Measurements from ENCODE around the gene ENGASE.

ENGASE gene

DNA sequence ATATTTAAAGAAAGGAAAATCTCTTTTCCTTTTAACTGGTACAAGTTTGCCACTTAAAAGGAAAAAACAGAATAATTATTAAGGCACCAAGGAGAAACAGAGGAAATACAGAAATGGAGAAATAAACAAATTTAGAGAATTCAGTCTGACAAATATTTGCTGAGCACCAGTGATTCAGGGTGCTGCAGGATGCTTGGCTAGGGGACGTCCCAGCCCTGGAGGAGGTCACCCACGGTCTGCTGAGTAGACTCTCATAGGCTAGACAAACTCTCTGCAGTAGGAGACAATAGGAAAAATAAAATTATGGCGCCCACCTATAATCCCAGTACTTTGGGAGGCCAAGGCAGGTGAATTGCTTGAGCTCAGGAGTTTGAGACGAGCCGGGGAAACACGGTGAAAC is 34.7 kb upstream of the ENGASE start:
- DNase-seq = peak; percentile 42 to 62

DNA sequence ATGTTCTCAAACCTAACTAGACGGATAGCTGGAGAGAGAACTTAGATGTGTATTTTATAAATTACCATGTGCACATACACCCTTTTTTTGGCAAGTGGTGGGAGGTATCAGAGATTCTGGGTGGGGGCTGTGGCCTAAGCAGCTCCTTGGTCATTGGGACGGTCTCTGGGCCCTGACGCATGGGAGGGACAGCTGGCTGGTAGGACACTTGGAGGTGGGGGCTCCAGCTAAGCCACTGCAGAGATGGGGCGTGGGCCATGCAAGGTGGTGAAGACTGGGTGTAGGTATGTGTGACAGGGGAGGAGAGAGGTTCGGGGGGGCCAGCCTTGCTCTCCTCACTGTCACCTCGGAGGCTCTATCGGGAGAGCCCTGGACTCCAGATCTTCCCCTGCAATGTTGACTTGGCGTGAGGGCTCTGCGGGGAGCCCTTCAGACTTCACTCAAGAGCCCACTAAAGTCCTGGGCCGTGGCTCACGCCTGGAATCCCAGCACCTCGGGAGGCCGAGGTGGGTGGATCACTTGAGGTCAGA is 33.5 kb upstream of the ENGASE start:
- no peak for DNase-seq

DNA sequence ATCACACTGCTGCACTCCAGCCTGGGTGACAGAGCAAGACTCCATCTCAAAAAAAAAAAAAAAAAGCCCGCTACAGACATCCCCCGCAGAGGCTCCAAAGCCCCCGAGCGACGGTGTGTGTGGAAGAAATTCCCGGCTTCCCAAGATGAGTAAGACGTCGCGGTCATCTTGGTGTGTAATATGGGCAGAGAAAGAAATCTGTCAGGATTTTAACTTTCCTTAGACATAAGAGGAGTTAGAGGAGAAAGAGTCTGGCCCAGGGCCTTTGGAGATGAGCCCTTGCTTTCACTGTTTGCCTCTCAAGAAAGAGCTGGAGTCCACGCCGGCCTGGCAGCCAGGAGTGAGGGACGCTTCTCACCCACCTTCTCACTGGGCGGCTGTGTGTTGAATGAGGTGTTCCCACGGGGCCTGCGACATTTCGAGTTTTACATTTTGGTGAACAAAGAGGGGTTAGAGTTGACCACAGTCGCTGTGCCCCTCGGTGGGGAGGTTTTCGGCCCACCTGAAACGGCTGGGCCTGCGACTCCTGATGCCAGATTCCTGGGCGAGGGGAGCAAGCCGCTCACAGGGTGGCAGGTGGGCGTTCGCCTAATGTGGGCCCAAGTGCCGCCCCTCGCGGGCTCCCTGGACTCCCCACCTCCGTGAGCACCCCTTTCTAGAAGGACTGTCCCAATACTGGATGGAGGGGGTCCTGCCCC is 32.8 kb upstream of the ENGASE start:
- no peak for DNase-seq

DNA sequence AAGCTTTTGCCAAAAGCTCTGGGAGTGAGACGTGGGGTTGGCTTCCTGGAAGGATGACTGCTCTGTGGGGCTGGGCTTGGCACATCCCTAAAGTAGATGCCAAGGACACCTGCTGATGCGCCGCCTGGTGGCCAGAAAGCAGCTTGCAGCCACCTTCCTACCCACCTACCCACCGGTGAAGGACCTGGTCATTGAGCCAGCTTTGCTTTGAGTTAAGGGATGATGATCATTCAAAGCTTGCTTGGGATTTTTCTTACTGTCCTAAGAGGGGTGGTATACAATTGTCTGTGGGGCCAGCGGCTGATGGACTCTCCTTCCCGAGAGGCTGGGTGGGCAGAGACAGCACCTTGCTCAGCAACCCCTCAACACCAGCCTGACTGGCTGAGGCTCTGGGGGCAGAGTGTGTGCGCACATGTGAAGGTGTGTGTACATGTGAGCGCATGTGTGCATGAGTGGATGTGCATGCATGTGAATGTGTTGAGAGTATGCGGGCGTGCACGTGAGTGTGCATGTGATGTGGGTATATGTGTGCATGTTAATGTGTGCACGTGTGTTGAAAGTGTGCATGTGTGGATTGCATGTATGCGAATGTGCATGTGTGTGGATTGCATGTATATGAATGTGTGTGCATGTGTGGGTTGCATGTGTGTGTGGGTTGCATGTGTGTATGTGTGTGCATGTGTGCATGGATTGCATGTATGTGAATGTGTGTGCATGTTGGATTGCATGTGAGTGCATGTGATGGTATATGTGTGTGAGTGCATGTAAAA is 32.0 kb upstream of the ENGASE start:
- peak; percentile 49 to 81 for DNase-seq

DNA sequence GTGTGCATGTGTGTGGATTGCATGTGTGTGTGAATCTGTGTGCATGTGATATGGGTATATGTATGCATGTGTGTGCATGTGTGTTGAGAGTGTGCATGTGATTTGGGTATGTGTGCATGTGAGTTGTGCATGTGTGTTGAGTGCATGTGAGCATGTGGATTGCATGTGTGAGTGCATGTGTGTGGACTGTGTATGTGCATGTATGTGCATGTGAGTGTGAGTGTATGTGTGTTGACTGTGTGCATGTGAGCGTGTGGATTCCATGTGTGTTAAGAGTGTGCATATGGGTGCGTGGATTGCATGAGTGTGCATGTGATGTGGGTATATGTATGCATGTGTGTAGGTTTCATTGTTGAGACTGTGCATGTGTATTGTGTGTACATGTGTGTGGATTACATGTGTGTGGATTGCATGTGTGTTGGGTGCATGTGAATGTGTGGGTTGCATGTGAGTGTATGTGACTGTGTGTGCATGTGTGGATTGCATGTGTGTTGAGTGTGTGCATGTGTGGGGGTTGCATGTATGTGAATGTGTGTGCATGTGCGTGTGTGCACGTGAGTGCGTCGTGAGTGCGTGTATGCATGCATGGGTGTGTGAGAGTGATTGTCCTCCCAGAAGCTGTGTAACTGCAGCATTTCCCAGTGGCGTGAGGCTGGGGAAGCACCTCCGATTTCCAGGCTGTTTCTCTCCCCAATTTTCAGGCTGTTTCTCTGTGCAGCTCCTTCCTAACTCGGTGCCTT is 31.3 kb upstream of the ENGASE start:
- DNase-seq = no peak

DNA sequence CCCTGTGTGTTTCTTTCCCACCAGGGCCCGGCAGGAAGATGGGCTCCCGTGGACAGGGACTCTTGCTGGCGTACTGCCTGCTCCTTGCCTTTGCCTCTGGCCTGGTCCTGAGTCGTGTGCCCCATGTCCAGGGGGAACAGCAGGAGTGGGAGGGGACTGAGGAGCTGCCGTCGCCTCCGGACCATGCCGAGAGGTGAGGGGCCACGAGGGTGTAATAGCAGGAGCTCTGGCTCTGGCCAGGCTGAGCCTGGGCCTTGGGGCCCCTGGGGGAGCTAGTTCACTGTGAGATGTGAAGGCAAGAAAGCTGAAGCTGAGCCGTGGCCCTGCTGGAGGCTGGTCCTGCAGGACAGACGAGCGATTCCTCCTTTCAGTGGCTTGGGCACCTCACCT is 30.7 kb upstream of the ENGASE start:
- no peak for DNase-seq

DNA sequence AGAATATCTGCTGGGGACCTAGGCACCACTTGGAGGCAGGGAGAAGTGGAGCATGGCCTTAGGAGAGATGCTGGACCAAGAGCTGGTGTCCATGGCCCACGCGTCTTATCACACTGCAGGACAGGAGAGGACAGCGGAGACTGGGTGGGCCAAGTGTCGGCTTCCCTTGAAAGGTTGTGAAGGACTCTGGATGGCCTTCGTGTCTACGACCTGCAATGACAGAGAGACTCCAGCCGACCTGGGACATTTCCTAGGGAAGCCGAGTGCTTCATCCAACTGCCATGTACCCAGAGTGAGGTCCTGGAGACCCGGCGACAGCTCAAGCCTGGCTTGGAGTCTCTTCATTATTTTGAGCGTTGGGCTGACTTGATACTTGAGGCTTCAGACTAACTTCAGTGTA is 30.2 kb upstream of the ENGASE start:
- no peak for DNase-seq

DNA sequence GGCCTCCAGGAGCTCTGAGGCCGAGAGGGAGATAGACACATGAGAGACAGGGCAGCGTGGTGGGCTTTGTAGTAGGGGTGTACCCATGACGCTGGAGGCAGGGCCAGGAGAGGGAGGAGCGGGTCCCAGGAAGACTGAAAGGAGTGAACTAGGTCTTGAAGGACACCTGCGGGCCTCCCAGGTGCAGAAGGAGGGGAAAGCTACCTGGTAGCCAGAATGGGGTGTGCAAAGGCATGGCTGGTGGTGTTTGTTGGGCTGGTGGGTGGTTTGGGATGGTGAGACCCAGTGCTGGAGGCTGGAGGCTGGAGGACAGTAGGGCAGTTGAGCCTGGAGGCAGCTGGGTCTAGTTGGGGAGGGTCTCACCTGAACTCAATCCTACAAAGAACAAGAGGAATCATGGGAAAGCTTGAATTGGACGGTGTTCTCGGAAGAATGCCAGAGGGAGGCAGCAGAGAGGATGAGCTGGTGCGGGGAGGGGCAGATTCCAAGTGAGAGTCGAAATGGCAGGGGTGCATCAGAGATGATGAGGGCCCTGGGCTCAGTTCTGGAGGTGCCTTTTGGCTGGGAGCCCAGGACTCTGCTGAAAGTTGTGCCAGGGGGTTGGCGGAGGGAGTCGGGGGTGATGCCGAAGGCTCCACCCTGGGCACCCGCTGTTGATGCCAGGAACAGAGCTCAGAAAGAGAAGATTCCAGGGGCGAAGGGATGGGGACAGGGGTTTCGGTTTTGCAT is 29.5 kb upstream of the ENGASE start:
- no peak for DNase-seq

DNA sequence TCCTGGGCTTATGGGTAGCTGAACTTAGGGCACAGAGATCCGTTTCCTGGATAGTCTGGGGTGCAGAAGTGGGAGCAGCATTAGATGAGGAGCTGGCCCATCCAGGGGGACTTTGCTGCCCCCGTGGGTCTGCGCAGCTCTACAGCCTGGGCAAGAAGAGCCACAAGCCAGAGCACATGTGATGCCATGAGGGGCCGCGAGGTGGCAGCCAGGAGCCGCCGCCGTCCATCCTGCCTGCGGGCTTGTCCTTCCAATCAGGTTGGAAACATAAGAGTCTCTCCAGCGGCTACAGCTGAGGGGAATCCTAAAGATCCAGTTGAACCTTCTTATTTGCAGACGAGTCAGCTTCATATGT is 28.8 kb upstream of the ENGASE start:
- peak; percentile 52 to 87 for DNase-seq

DNA sequence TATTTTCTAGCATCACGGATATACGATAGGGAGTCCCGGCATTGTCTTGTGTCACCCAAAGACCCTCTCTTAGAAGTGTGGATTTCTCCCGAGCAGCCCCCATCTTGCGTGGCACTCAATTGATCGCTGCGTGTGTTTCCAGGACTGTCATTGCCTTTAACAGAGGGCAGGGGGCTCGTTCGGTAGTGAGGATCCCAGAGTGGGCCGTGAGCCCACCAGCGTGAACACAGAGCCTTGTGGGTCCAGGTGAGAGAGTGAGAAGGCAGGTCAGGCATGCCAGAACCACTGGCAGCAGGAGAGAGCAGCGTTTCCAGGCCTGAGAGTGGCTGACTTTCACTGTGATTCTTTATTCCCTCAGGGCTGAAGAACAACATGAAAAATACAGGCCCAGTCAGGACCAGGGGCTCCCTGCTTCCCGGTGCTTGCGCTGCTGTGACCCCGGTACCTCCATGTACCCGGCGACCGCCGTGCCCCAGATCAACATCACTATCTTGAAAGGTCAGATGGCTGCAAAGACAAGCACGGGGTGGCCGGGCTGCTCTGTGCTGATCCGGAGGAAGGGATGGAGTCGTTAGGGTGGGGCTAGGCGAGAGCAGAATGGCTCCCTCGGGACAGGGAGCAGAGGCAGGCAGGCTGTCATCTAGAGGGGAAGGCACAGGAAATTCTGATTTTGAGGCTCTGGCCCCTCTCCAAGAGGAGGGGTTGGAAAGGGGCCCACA is 28.3 kb upstream of the ENGASE start:
- DNase-seq = no peak

DNA sequence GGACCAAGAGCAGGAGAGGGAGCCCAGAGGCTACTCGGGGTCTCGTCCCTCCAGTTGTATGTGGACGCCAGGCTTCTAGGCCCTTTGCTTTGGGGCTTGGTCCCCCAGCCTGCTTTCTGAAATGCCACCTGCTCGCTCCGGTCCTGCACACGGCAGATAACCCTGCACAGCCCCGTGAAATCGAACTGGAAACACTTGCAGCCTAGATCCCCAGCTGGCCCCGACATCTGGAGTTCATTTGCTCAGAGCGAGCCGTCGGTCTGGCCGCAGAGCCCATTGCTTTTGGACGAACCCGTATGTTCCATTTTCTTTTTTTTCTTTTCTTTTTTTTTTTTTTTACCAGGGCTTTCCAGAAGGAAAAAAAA is 27.7 kb upstream of the ENGASE start:
- no peak for DNase-seq

DNA sequence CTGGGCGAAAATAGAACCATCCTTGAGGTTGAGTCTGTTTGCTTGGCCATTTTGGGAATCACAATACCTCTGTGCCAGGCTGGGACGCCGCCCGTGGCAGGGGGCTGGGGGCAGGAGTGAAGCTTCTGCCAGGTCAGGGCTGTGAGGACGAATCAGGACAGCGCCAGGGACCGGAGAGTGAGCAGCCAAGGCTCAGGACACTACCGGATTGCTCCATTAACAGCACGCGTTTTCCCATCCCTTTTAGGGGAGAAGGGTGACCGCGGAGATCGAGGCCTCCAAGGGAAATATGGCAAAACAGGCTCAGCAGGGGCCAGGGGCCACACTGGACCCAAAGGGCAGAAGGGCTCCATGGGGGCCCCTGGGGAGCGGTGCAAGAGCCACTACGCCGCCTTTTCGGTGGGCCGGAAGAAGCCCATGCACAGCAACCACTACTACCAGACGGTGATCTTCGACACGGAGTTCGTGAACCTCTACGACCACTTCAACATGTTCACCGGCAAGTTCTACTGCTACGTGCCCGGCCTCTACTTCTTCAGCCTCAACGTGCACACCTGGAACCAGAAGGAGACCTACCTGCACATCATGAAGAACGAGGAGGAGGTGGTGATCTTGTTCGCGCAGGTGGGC is 27.2 kb upstream of the ENGASE start:
- no peak for DNase-seq

DNA sequence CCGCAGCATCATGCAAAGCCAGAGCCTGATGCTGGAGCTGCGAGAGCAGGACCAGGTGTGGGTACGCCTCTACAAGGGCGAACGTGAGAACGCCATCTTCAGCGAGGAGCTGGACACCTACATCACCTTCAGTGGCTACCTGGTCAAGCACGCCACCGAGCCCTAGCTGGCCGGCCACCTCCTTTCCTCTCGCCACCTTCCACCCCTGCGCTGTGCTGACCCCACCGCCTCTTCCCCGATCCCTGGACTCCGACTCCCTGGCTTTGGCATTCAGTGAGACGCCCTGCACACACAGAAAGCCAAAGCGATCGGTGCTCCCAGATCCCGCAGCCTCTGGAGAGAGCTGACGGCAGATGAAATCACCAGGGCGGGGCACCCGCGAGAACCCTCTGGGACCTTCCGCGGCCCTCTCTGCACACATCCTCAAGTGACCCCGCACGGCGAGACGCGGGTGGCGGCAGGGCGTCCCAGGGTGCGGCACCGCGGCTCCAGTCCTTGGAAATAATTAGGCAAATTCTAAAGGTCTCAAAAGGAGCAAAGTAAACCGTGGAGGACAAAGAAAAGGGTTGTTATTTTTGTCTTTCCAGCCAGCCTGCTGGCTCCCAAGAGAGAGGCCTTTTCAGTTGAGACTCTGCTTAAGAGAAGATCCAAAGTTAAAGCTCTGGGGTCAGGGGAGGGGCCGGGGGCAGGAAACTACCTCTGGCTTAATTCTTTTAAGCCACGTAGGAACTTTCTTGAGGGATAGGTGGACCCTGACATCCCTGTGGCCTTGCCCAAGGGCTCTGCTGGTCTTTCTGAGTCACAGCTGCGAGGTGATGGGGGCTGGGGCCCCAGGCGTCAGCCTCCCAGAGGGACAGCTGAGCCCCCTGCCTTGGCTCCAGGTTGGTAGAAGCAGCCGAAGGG is 26.4 kb upstream of the ENGASE start:
- no peak for DNase-seq

DNA sequence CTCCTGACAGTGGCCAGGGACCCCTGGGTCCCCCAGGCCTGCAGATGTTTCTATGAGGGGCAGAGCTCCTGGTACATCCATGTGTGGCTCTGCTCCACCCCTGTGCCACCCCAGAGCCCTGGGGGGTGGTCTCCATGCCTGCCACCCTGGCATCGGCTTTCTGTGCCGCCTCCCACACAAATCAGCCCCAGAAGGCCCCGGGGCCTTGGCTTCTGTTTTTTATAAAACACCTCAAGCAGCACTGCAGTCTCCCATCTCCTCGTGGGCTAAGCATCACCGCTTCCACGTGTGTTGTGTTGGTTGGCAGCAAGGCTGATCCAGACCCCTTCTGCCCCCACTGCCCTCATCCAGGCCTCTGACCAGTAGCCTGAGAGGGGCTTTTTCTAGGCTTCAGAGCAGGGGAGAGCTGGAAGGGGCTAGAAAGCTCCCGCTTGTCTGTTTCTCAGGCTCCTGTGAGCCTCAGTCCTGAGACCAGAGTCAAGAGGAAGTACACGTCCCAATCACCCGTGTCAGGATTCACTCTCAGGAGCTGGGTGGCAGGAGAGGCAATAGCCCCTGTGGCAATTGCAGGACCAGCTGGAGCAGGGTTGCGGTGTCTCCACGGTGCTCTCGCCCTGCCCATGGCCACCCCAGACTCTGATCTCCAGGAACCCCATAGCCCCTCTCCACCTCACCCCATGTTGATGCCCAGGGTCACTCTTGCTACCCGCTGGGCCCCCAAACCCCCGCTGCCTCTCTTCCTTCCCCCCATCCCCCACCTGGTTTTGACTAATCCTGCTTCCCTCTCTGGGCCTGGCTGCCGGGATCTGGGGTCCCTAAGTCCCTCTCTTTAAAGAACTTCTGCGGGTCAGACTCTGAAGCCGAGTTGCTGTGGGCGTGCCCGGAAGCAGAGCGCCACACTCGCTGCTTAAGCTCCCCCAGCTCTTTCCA is 25.5 kb upstream of the ENGASE start:
- DNase-seq = no peak

DNA sequence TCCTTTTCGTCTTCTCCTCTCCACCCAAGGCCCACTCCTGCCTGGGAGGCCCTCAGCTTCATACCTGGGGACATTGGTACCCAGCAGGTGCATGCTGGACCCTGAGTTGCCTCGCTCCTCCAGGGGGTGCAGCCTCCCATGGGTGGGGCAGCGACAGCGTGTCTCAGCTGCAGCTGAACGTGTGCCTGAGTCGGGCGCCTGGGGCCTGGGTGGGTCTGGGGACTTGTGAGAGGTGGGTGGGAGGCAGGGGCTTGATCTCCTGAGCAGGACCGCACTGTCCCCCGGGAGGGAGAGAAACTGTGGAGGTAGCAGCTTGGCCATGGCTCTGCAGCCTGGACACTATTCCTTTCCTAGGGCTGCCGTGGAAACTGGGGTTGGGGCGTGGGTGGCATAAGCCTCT is 24.8 kb upstream of the ENGASE start:
- no peak for DNase-seq

DNA sequence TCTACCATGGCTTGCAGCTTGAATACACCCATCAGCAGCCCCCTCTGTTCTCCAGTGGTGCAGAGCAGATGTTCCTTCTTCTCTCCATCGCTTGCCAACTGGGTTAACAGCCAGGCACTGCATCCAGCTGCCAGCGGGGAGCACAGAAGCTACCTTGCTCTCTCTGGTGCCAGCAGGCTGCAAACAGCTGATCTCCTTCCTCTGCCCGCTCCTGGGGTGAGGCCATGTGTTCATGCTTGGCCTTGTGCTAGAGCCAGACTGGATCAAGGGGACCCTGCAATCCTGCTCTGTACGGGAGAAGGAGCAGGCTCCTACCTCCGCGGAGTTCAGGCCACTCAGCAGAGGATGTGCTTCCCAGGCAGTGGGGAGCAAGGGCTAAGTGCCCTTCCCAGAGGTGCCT is 24.1 kb upstream of the ENGASE start:
- DNase-seq = no peak

DNA sequence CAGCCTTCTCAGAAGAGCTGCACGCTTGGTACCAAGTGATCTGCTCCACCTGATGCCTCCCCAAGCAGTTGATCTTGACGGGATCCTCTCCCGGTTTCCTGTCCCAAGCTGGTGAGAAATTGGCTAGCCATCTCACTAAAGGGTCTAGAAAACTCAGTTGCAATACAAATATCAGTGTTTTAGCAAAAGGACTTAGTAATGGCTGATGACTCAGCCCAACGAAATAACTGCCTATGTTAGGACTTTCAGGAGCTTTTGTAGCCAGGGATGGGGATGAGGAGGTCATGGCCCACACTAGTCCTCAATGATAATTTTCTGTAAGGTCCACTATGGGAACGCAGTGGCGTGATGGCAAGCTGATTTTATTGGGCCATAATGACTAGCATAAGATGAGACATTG is 23.3 kb upstream of the ENGASE start:
- no peak for DNase-seq

DNA sequence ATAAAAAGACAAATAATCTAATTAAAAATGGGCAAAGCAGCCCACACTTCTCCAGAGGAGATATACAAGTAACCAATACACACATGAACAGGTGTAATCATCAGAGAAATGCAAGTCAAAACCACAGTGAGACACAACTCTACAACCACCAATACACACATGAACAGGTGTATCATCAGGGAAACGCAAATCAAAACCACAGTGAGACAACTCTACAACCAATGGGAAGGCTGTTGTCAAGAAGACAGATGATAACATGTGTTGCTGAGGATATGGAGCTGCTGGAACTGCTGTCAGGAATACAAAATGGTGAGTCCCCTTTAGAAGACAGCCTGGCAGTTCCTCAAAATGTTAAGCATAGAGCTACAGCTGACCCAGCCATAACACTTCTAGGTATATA is 22.5 kb upstream of the ENGASE start:
- no peak for DNase-seq

DNA sequence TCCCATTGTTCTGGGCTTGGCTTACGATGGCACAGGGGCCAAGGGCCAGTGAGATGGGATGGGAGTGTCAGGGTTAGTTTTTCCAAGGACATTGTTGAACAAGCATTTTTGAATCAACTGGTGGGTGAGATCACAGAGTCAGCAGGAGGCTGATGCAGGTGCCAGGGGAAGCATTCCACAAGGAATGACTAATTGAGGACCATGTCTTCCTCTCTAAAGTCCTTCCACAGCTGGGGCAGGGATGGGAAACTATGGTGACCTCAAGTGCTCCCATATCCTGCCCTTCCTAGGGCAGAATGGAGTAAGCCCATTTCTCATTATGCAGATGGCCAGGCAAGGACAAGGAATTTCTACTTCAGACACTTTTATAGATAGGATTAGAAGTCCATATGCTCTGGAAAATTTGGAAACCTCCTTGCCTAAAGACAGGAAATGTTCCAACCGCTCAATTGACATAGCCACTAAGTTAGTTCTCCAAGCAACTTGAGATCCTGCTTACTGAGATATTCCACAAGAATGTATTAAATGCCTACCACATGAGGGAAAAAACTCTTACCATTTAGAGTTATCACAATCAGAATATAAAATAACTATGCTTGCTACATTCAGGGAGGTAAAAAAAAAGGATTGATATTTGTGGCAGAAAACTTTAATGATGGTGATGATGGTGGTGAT is 21.2 kb upstream of the ENGASE start:
- DNase-seq = no peak

All from inflammatory macrophage treated with lipopolysaccharide for 1 hour (primary cell).